ENCODE measurements around the gene PLA2G6. TPM values are rescaled to one million over a fixed set of nuclear protein-coding genes. Genes with fewer than 3 reads are reported as not detected.

PLA2G6 gene
- total and polyA plus RNA-seq, 2 of the 13 experiments (the other 11 are each of a cell fraction or from before 2014, with no cell fraction given): 4.8 to 11.5 TPM

DNA sequence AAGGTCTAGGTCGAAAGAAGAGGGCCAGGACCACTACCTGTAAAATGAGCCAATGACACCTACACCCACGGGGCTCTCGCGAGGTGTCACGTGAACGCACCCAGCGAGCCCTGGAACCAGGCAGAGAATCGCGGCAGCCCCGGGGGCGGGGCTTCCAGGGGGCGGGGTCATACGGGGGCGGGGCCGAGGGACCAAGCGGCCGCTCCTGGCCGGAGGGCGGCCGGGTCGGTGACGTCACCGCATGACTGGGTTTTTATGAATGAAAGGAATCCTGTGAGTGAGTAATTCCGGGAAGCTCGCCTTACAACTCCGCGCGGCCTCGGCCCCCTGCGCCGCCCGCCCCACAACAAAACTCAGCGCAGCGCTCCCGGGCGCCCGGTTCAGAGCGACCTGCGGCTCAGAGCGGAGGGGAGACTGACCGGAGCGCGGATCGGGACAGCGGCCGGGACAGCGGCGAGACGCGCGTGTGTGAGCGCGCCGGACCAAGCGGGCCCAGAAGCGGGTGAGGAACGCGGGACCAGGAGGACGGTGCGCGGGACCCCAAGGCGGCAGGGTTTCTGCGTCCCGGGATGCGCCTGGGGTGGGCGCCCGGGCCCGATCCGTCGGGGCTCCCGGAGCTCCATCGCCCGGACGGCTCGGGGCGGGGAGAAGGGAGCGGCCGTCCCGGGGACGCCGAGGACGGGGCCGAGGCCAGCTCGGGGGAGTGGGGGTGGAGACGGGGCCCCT is 20.2 kb upstream of the PLA2G6 start, which contains the start of gene MAFF (continued):
- TF ChIP-seq, protein P1, sequence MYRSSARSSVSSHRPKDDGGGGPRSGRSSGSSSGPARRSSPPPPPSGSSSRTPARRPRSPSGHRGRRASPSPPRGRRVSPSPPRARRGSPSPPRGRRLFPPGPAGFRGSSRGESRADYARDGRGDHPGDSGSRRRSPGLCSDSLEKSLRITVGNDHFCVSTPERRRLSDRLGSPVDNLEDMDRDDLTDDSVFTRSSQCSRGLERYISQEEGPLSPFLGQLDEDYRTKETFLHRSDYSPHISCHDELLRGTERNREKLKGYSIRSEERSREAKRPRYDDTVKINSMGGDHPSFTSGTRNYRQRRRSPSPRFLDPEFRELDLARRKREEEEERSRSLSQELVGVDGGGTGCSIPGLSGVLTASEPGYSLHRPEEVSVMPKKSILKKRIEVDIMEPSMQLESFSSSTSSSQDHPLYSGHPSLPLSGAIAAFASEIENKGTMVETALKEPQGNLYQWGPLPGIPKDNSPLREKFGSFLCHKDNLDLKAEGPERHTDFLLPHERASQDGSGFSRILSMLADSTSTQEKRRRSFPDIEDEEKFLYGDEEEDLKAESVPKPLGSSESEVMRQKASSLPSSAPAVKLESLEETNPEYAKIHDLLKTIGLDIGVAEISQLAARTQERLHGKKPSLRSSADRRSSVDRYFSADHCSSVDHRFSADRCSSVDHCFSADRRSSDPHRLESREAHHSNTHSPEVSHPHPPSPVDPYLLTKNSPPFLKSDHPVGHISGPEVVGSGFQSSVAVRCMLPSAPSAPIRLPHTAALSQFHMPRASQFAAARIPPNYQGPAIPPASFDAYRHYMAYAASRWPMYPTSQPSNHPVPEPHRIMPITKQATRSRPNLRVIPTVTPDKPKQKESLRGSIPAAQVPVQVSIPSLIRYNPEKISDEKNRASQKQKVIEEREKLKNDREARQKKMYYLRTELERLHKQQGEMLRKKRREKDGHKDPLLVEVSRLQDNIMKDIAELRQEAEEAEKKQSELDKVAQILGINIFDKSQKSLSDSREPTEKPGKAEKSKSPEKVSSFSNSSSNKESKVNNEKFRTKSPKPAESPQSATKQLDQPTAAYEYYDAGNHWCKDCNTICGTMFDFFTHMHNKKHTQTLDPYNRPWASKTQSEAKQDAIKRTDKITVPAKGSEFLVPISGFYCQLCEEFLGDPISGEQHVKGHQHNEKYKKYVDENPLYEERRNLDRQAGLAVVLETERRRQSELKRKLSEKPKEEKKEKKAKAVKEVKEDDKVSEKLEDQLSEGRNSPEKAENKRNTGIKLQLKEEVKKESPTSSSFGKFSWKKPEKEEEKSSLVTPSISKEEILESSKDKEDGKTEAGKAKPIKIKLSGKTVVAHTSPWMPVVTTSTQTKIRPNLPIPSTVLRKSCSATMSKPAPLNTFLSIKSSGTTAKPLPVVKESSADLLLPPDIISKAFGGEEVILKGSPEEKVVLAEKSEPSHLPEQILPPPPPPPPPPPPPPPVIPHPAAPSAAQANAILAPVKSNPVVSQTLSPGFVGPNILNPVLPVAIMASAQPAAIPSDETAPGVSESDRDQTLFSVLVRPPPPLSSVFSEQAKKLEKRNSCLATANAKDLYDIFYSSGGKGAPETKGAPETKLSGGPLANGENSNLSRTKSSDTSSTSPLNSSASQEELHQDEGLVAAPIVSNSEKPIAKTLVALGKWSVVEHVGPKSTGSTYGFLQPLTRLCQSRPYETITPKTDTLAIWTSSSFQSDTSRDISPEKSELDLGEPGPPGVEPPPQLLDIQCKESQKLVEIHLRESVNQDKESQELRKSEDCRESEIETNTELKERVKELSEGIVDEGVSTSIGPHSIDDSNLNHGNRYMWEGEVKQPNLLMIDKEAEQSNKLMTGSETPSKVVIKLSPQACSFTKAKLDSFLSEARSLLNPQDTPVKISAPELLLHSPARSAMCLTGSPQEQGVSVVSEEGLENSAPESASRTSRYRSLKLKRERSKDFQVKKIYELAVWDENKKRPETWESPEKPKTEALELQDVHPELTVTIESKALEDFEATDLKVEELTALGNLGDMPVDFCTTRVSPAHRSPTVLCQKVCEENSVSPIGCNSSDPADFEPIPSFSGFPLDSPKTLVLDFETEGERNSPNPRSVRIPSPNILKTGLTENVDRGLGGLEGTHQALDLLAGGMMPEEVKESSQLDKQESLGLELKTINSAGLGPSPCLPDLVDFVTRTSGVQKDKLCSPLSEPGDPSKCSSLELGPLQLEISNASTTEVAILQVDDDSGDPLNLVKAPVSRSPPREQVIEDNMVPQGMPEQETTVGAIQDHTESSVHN (CRISPR knock-in tag; IDR thresholded peaks at IDR 0.05): no peak
- no peak for TF ChIP-seq POGZ (CRISPR knock-in tag; IDR thresholded peaks at IDR 0.05)
- TF ChIP-seq, protein P2, sequence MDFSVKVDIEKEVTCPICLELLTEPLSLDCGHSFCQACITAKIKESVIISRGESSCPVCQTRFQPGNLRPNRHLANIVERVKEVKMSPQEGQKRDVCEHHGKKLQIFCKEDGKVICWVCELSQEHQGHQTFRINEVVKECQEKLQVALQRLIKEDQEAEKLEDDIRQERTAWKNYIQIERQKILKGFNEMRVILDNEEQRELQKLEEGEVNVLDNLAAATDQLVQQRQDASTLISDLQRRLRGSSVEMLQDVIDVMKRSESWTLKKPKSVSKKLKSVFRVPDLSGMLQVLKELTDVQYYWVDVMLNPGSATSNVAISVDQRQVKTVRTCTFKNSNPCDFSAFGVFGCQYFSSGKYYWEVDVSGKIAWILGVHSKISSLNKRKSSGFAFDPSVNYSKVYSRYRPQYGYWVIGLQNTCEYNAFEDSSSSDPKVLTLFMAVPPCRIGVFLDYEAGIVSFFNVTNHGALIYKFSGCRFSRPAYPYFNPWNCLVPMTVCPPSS (IDR thresholded peaks at IDR 0.05): no peak
- TF ChIP-seq, protein P3, sequence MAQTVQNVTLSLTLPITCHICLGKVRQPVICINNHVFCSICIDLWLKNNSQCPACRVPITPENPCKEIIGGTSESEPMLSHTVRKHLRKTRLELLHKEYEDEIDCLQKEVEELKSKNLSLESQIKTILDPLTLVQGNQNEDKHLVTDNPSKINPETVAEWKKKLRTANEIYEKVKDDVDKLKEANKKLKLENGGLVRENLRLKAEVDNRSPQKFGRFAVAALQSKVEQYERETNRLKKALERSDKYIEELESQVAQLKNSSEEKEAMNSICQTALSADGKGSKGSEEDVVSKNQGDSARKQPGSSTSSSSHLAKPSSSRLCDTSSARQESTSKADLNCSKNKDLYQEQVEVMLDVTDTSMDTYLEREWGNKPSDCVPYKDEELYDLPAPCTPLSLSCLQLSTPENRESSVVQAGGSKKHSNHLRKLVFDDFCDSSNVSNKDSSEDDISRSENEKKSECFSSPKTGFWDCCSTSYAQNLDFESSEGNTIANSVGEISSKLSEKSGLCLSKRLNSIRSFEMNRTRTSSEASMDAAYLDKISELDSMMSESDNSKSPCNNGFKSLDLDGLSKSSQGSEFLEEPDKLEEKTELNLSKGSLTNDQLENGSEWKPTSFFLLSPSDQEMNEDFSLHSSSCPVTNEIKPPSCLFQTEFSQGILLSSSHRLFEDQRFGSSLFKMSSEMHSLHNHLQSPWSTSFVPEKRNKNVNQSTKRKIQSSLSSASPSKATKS (CRISPR knock-in tag; IDR thresholded peaks at IDR 0.05): no peak
- TF ChIP-seq, protein P4, sequence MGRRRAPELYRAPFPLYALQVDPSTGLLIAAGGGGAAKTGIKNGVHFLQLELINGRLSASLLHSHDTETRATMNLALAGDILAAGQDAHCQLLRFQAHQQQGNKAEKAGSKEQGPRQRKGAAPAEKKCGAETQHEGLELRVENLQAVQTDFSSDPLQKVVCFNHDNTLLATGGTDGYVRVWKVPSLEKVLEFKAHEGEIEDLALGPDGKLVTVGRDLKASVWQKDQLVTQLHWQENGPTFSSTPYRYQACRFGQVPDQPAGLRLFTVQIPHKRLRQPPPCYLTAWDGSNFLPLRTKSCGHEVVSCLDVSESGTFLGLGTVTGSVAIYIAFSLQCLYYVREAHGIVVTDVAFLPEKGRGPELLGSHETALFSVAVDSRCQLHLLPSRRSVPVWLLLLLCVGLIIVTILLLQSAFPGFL (CRISPR knock-in tag; IDR thresholded peaks at IDR 0.05): no peak
- TF ChIP-seq BCL6 (CRISPR knock-in tag; IDR thresholded peaks at IDR 0.05): no peak
- TF ChIP-seq, protein P5, sequence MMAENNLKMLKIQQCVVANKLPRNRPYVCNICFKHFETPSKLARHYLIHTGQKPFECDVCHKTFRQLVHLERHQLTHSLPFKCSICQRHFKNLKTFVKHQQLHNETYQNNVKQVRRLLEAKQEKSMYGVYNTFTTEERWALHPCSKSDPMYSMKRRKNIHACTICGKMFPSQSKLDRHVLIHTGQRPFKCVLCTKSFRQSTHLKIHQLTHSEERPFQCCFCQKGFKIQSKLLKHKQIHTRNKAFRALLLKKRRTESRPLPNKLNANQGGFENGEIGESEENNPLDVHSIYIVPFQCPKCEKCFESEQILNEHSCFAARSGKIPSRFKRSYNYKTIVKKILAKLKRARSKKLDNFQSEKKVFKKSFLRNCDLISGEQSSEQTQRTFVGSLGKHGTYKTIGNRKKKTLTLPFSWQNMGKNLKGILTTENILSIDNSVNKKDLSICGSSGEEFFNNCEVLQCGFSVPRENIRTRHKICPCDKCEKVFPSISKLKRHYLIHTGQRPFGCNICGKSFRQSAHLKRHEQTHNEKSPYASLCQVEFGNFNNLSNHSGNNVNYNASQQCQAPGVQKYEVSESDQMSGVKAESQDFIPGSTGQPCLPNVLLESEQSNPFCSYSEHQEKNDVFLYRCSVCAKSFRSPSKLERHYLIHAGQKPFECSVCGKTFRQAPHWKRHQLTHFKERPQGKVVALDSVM (CRISPR knock-in tag; IDR thresholded peaks at IDR 0.05): no peak; the same call in 1 of the 2 replicates
- no peak for TF ChIP-seq MBD4 (IDR thresholded peaks at IDR 0.05; ENCODE audit: borderline replicate concordance, low read length)
- no peak for TF ChIP-seq ZMYM2 (CRISPR knock-in tag; IDR thresholded peaks at IDR 0.05)
- TF ChIP-seq ZNF274 (CRISPR knock-in tag; IDR thresholded peaks at IDR 0.05): no peak
- no peak for TF ChIP-seq DNMT1 (CRISPR knock-in tag; IDR thresholded peaks at IDR 0.05)
- TF ChIP-seq ZSCAN31 (CRISPR knock-in tag; IDR thresholded peaks at IDR 0.05; ENCODE audit: low read depth): no peak
- TF ChIP-seq ZFP90 (CRISPR knock-in tag; IDR thresholded peaks at IDR 0.05; ENCODE audit: borderline replicate concordance): no peak; the same call in 1 of the 2 replicates
- TF ChIP-seq NPAS2 (CRISPR knock-in tag; IDR thresholded peaks at IDR 0.05; ENCODE audit: borderline replicate concordance): no peak
